ENCODE results near the gene LRSAM1. TPM values are rescaled to one million over a fixed set of nuclear protein-coding genes. Genes with fewer than 3 reads are reported as not detected.

The LRSAM1 gene
- total and polyA plus RNA-seq, 2 donors from 2014 or later = 15.8 to 24.6 TPM

DNA sequence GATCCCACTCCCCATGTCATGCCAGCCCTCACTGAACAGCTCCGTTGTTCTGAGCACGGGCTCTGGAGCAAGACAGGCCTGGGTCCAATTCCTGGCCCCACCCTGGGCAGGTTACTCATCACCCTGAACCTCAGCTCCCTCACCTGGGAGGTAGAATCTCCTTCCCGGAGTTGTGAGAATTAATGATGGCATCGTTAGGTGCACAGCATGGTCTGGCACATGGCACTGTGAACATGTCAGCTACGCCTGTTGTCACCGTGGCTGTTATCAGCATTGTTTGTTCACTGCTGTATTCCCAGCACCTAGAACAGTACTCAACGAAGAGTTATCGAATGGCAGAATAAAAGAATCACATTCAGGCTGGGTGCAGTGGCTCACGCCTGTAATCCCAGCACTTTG is 43.0 kb downstream of the LRSAM1 start:
- TF ChIP-seq, protein P1, sequence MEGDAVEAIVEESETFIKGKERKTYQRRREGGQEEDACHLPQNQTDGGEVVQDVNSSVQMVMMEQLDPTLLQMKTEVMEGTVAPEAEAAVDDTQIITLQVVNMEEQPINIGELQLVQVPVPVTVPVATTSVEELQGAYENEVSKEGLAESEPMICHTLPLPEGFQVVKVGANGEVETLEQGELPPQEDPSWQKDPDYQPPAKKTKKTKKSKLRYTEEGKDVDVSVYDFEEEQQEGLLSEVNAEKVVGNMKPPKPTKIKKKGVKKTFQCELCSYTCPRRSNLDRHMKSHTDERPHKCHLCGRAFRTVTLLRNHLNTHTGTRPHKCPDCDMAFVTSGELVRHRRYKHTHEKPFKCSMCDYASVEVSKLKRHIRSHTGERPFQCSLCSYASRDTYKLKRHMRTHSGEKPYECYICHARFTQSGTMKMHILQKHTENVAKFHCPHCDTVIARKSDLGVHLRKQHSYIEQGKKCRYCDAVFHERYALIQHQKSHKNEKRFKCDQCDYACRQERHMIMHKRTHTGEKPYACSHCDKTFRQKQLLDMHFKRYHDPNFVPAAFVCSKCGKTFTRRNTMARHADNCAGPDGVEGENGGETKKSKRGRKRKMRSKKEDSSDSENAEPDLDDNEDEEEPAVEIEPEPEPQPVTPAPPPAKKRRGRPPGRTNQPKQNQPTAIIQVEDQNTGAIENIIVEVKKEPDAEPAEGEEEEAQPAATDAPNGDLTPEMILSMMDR (IDR thresholded peaks at IDR 0.05; ENCODE audit: borderline replicate concordance, extremely low read depth, insufficient read depth) = no peak
- no peak overlapping the region for H3K4me3 ChIP-seq (ENCODE audit: low read length in 3 of 3)
- H3K36me3 ChIP-seq (ENCODE audit: control insufficient read depth in 2 of 3, insufficient read depth in 3 of 3, low read length in 3 of 3) = peaks cover 0 to 14% (median 13%) of the 10 kb centered on the region in 3 donors
- H3K27ac ChIP-seq (ENCODE audit: low read depth in 2 of 2, low read length in 2 of 2) = no peak overlapping the region
- no peaks in the 10 kb centered on the region for H3K9me3 ChIP-seq (ENCODE audit: control insufficient read depth in 2 of 3, insufficient read depth in 1 of 3, low read length in 3 of 3)
- no peak overlapping the region for H3K9ac ChIP-seq (ENCODE audit: low read length in 3 of 3)
- H3K4me1 ChIP-seq (ENCODE audit: control insufficient read depth in 2 of 3, insufficient read depth in 2 of 3, low read depth in 1 of 3, low read length in 3 of 3) = peaks cover 0 to 7% (median 0%) of the 10 kb centered on the region in 3 donors
- FAIRE-seq (no peak), DNase-seq (no peak)
- H3K27me3 ChIP-seq (ENCODE audit: control insufficient read depth, insufficient read depth, low read length) = no peaks in the 10 kb centered on the region
- intact Hi-C loops (cut with DNase I) = no loop called here

DNA sequence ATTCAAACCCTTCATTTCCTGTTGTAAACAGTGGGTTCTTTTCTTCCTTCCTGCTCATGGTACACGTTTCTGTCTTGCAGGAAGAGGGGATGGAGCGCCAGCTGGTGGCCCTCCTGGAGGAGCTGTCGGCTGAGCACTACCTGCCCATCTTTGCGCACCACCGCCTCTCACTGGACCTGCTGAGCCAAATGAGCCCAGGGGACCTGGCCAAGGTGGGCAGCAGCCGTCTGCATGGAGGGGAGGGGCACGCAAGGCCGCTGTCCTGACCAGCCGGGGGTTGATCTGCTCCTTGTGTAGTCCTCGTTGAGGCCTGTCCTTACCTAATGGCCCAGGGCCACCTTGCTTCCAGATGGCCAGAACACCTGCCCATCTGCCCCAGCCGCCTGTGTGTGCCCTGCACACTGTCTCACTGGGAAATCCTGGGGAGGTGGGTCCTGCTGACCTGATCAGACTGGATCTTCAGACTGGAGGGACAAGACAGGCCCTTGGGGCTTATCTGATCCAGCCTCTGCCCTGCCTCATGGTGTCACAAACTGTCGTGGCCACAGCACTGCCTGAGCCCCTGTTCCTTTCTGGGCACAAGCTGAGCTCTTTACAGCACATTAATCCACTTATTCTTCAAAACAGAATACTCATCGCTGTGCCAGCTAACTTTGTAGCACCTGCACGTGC is 44.7 kb downstream of the LRSAM1 start:
- peaks cover 0 to 7% (median 0%) of the 10 kb centered on the region in 3 donors for H3K4me1 ChIP-seq (ENCODE audit: control insufficient read depth in 2 of 3, insufficient read depth in 2 of 3, low read depth in 1 of 3, low read length in 3 of 3)
- no peak overlapping the region for H3K9ac ChIP-seq (ENCODE audit: low read length in 3 of 3)
- H3K27me3 ChIP-seq (ENCODE audit: control insufficient read depth, insufficient read depth, low read length) = no peaks in the 10 kb centered on the region
- H3K36me3 ChIP-seq (ENCODE audit: control insufficient read depth in 2 of 3, insufficient read depth in 3 of 3, low read length in 3 of 3) = peaks cover 0 to 13% (median 9%) of the 10 kb centered on the region in 3 donors
- no peaks in the 10 kb centered on the region for H3K9me3 ChIP-seq (ENCODE audit: control insufficient read depth in 2 of 3, insufficient read depth in 1 of 3, low read length in 3 of 3)
- TF ChIP-seq, protein P1 (IDR thresholded peaks at IDR 0.05; ENCODE audit: borderline replicate concordance, extremely low read depth, insufficient read depth) = no peak
- no peak overlapping the region for H3K4me3 ChIP-seq (ENCODE audit: low read length in 3 of 3)
- DNase-seq = no peak
- FAIRE-seq = no peak
- intact Hi-C loops (cut with DNase I) = no loop called here
- H3K27ac ChIP-seq (ENCODE audit: low read depth in 2 of 2, low read length in 2 of 2) = peak overlapping the region in 1 of 2 donors; percentile 94

DNA sequence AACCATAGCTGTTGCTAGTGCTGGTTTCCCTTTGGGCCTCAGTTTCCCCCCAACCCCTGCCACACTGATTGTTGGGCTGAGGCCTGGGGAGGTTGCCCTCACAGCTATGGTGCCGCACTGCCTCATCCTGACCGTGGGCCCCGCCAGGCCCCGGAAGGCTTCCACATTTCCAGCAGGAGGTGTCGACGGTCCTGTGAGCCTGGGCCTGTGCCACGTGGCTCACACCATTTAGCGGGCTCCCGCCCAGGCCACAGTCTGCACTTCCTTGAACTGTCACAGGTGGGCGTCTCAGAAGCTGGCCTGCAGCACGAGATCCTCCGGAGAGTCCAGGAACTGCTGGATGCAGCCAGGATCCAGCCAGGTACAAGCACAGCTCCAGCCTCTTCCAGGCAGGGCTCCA is 45.7 kb downstream of the LRSAM1 start:
- TF ChIP-seq, protein P1 (IDR thresholded peaks at IDR 0.05; ENCODE audit: borderline replicate concordance, extremely low read depth, insufficient read depth) = no peak
- H3K4me3 ChIP-seq (ENCODE audit: low read length in 3 of 3) = no peak overlapping the region
- FAIRE-seq (no peak), DNase-seq (no peak)
- H3K4me1 ChIP-seq (ENCODE audit: control insufficient read depth in 2 of 3, insufficient read depth in 2 of 3, low read depth in 1 of 3, low read length in 3 of 3) = peaks cover 0 to 7% (median 0%) of the 10 kb centered on the region in 3 donors
- H3K9ac ChIP-seq (ENCODE audit: low read length in 3 of 3) = no peak overlapping the region
- intact Hi-C loops (cut with DNase I) = no loop called here
- peaks cover 0 to 13% (median 9%) of the 10 kb centered on the region in 3 donors for H3K36me3 ChIP-seq (ENCODE audit: control insufficient read depth in 2 of 3, insufficient read depth in 3 of 3, low read length in 3 of 3)
- H3K27ac ChIP-seq (ENCODE audit: low read depth in 2 of 2, low read length in 2 of 2) = no peak overlapping the region
- H3K9me3 ChIP-seq (ENCODE audit: control insufficient read depth in 2 of 3, insufficient read depth in 1 of 3, low read length in 3 of 3) = no peaks in the 10 kb centered on the region
- H3K27me3 ChIP-seq (ENCODE audit: control insufficient read depth, insufficient read depth, low read length) = no peaks in the 10 kb centered on the region

Measured in kidney (tissue), 14 donors.